CD14-positive monocyte (primary cell): ENCODE data around the gene ASTN2. TPM values are rescaled to one million over a fixed set of nuclear protein-coding genes. Genes with fewer than 3 reads are reported as not detected.

Source experiments
- DNase-seq, 3 donors: peaks; one replicate each; pipeline ENCODE4 v3.0.0-alpha.2; 2011 to 2022
- H2AFZ ChIP-seq: 2 replicates; pipeline ENCODE4 v1.6.0; 2012; ENCODE audit warnings: mild to moderate bottlenecking, low read depth, low read length, inconsistent platforms; ENCODE audit not compliant: insufficient read depth, poor library complexity, severe bottlenecking
- H3K27ac ChIP-seq, 2 donors: 1 replicate in 1 of 2; 2 replicates in 1 of 2; pipeline ENCODE4 v1.5.1; 2012 to 2013; ENCODE audit warnings: low read length in 2 of 2, control low read depth in 1 of 2, inconsistent platforms in 1 of 2, low read depth in 1 of 2, mild to moderate bottlenecking in 1 of 2
- H3K27me3 ChIP-seq, 2 donors: one replicate each; pipeline versions ENCODE4 v1.6.0 to v1.6.1; 2011 to 2013; ENCODE audit warnings: low read length in 2 of 2; ENCODE audit not compliant: control insufficient read depth in 2 of 2, insufficient read depth in 2 of 2
- H3K36me3 ChIP-seq, 2 donors: replicated peaks in 1 of 2; 1 replicate in 1 of 2; 2 replicates in 1 of 2; pipeline versions ENCODE4 v1.5.1 to v1.6.1; 2012 to 2013; ENCODE audit warnings: low read length in 2 of 2, control low read depth in 1 of 2, inconsistent platforms in 1 of 2, mild to moderate bottlenecking in 1 of 2; ENCODE audit not compliant: insufficient read depth in 2 of 2, control insufficient read depth in 1 of 2
- H3K4me1 ChIP-seq, 2 donors: 1 replicate in 1 of 2; 2 replicates in 1 of 2; pipeline versions ENCODE4 v1.5.1 to v1.6.1; 2012 to 2013; ENCODE audit warnings: low read length in 2 of 2, control low read depth in 1 of 2, inconsistent platforms in 1 of 2, mild to moderate bottlenecking in 1 of 2, moderate library complexity in 1 of 2; ENCODE audit not compliant: insufficient read depth in 2 of 2, control insufficient read depth in 1 of 2
- H3K4me2 ChIP-seq: replicated peaks from 2 replicates; pipeline ENCODE3; 2012; ENCODE audit warnings: low read length, moderate library complexity, mild to moderate bottlenecking; ENCODE audit not compliant: poor library complexity, severe bottlenecking; ENCODE audit errors: extremely low read depth
- H3K4me3 ChIP-seq, 3 experiments: fragments of 200-600 bp in 1 of 3; sonication (generic) in 1 of 3; replicated peaks in 1 of 3; 1 replicate in 2 of 3; 2 replicates in 1 of 3; pipeline ENCODE4 v1.5.1; 2011 to 2013; ENCODE audit warnings: low read length in 3 of 3, mild to moderate bottlenecking in 3 of 3, control low read depth in 2 of 3, low read depth in 2 of 3, inconsistent platforms in 1 of 3, moderate library complexity in 1 of 3
- H3K79me2 ChIP-seq: 2 replicates; pipeline ENCODE4 v1.6.0; 2012; ENCODE audit warnings: mild to moderate bottlenecking, control low read depth, inconsistent platforms, low read length, moderate library complexity; ENCODE audit not compliant: insufficient read depth
- H3K9ac ChIP-seq: 2 replicates; pipeline ENCODE4 v1.6.0; 2017; ENCODE audit warnings: low read length, mild to moderate bottlenecking; ENCODE audit not compliant: insufficient read depth, poor library complexity, severe bottlenecking
- H3K9me3 ChIP-seq, 2 donors: replicated peaks in 1 of 2; 1 replicate in 1 of 2; 2 replicates in 1 of 2; pipeline versions ENCODE4 v1.5.1 to v1.6.1; 2012 to 2013; ENCODE audit warnings: low read length in 2 of 2, control low read depth in 1 of 2; ENCODE audit not compliant: control insufficient read depth in 1 of 2, insufficient read depth in 1 of 2
- H4K20me1 ChIP-seq: 2 replicates; pipeline ENCODE4 v1.6.0; 2012; ENCODE audit warnings: mild to moderate bottlenecking, low read length, control low read depth, moderate library complexity; ENCODE audit not compliant: insufficient read depth
- H3K27ac Mint-ChIP-seq, 7 donors: one replicate each; pipeline ENCODE4 v1.8.0; 2020; ENCODE audit warnings: mild to moderate bottlenecking in 7 of 7, mixed read lengths in 7 of 7, moderate library complexity in 6 of 7, inconsistent platforms in 2 of 7
- H3K27me3 Mint-ChIP-seq, 3 donors: one replicate each; pipeline ENCODE4 v1.8.0; 2021 to 2022; ENCODE audit warnings: low read depth in 3 of 3, mild to moderate bottlenecking in 3 of 3, mixed read lengths in 3 of 3, moderate library complexity in 3 of 3, inconsistent platforms in 1 of 3
- H3K36me3 Mint-ChIP-seq, 2 donors: one replicate each; pipeline ENCODE4 v1.8.0; 2020; ENCODE audit warnings: mixed read lengths in 2 of 2, inconsistent platforms in 1 of 2, mild to moderate bottlenecking in 1 of 2
- H3K4me1 Mint-ChIP-seq: one replicate; pipeline ENCODE4 v1.8.0; 2020; ENCODE audit warnings: mild to moderate bottlenecking, mixed read lengths
- H3K4me3 Mint-ChIP-seq, 2 donors: one replicate each; pipeline ENCODE4 v1.8.0; 2020; ENCODE audit warnings: mild to moderate bottlenecking in 2 of 2, mixed read lengths in 2 of 2, moderate library complexity in 1 of 2
- H3K9me3 Mint-ChIP-seq, 7 donors: one replicate each; pipeline ENCODE4 v1.8.0; 2020 to 2022; ENCODE audit warnings: mixed read lengths in 7 of 7, mild to moderate bottlenecking in 6 of 7, moderate library complexity in 6 of 7, inconsistent platforms in 2 of 7
- CTCF ChIP-seq: fragments of 200-600 bp; IDR thresholded peaks from one replicate; pipeline ENCODE4 v1.8.0; 2022; ENCODE audit warnings: antibody characterized with exemption, mild to moderate bottlenecking
- WGBS: methylation state at CpG from one replicate; pipeline ENCODE4 v1.1.5; 2013; ENCODE audit warnings: missing lambda C conversion rate; ENCODE audit not compliant: insufficient coverage; 5-methylcytosine and 5-hydroxymethylcytosine counted together
- intact Hi-C, 2 donors: fragments of 100-400 bp; cut with micrococcal nuclease; formaldehyde crosslinking; loops; one replicate each; pipeline versions ENCODE4 v1.15.0 to v1.15.1; 2023
- polyA plus RNA-seq, 3 donors: library from polyadenylated mRNA; depleted of rRNA in 1 of 3; unstranded in 2 of 3; stranded (reverse) in 1 of 3; fragments of 300-500 nt in 2 of 3; fragments of >200 nt in 1 of 3; fragmentation: Illumina TruSeq in 2 of 3; gene quantifications; 1 replicate in 2 of 3; 2 replicates in 1 of 3; pipeline ENCODE4 v1.2.3, GENCODE V29; 2012 to 2021

Gene ASTN2
- polyA plus RNA-seq, 3 donors: not detected

DNA sequence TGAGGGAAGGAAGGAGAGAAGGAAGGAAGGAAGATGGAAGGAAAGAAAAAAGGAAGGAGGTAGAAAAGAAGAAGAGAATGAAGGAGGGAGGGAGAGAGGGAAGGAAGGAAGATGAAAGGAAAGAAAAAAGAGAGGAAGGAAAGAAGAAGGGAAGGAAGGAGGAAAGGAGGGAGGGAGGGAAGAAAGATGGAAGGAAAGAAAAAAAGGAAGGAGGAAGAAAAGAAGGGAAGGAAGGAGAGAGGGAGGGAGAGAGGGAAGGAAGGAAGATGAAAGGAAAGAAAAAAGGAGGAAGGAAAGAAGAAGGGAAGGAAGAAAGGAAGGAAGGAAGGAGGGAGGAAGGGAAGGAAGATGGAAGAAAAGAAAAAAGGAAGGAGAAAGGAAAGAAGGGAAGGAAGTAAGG, 912.1 kb downstream of the ASTN2 start:
- H3K36me3 ChIP-seq: no peaks in the 10 kb centered on the region
- DNase-seq: no peak
- H3K79me2 ChIP-seq: no peaks in the 10 kb centered on the region
- H3K9me3 ChIP-seq: no peaks in the 10 kb centered on the region
- TF ChIP-seq CTCF: no peak
- H3K27me3 Mint-ChIP-seq: peaks cover 7 to 15% (median 8%) of the 10 kb centered on the region in 3 donors
- H3K4me1 ChIP-seq: peaks cover 0 to 14% of the 10 kb centered on the region in 2 donors
- H3K27ac ChIP-seq: no peak overlapping the region
- H3K9me3 Mint-ChIP-seq: peaks cover 0 to 14% (median 3%) of the 10 kb centered on the region in 7 donors
- no peak overlapping the region for H3K27ac Mint-ChIP-seq
- H3K9ac ChIP-seq: no peak overlapping the region
- no peak overlapping the region for H3K4me2 ChIP-seq
- no peaks in the 10 kb centered on the region for H3K36me3 Mint-ChIP-seq
- peaks cover 14% of the 10 kb centered on the region for H3K4me1 Mint-ChIP-seq
- H4K20me1 ChIP-seq: no peaks in the 10 kb centered on the region
- intact Hi-C loops: no loop called here
- no peaks in the 10 kb centered on the region for H3K27me3 ChIP-seq
- no peak overlapping the region for H3K4me3 Mint-ChIP-seq
- H2AFZ ChIP-seq: no peak overlapping the region
- no peak overlapping the region for H3K4me3 ChIP-seq

DNA sequence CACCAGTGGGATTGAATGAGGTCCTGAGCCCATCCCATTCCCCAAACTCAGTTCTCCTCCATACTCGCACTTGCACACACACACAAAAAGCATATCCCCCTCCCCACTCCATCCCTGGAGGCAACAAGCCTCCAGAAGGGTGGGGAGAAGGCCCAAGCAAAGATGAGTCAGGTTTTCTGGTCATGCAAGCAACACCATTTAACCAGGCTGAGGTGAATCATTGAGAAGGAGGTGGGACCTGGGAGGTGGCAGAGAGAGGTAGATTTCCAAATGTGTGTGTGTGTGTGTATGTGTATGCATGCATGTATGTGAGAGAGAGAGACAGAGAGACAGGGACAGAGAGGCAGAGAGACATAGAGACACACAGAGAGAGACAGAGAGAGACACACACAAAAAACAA, 913.0 kb downstream of the ASTN2 start:
- no peak overlapping the region for H3K9ac ChIP-seq
- no peak overlapping the region for H3K27ac ChIP-seq
- Mint-ChIP-seq H3K27ac (peak overlapping the region in 1 of 7 donors; percentile 1), H3K27me3 (peaks cover 7 to 14% (median 8%) of the 10 kb centered on the region in 3 donors), H3K36me3 (no peaks in the 10 kb centered on the region), H3K4me3 (no peak overlapping the region), H3K9me3 (peaks cover 0 to 11% (median 3%) of the 10 kb centered on the region in 7 donors), H3K4me1 (peaks cover 14% of the 10 kb centered on the region)
- no CpG with 5 or more reads among the region's 1 CpG for WGBS
- no peaks in the 10 kb centered on the region for H3K27me3 ChIP-seq
- H4K20me1 ChIP-seq: no peaks in the 10 kb centered on the region
- no peak overlapping the region for H2AFZ ChIP-seq
- H3K4me2 ChIP-seq: no peak overlapping the region
- no peak for TF ChIP-seq CTCF
- H3K4me3 ChIP-seq: no peak overlapping the region
- intact Hi-C loops: no loop called here
- peaks cover 0 to 14% of the 10 kb centered on the region in 2 donors for H3K4me1 ChIP-seq
- no peak for DNase-seq
- H3K9me3 ChIP-seq: no peaks in the 10 kb centered on the region
- H3K79me2 ChIP-seq: no peaks in the 10 kb centered on the region
- H3K36me3 ChIP-seq: no peaks in the 10 kb centered on the region
